K562 (cell line): ENCODE data around the gene LRRC30. TPM values are rescaled to one million over a fixed set of nuclear protein-coding genes. Genes with fewer than 3 reads are reported as not detected.
A peak's percentile ranks its signal among the peaks of the same experiment; 100 is the strongest.

Source experiments
- ATAC-seq: fragments of 200-7000 bp; cut with Tn5 transposase; 3 replicates; pipeline ENCODE4 v1.9.1; 2020; ENCODE audit warnings: moderate library complexity
- BruUV-seq: library from RNA; stranded (reverse); fragments of 400-500 nt; replicated peaks from 2 replicates; lab custom pipeline; 2021; lab: Mats Ljungman, UMichigan
- CTCF ChIA-PET: fragments of 300-600 bp; formaldehyde crosslinking; extraction: SDS; loops from one replicate; lab custom pipeline; 2021; ENCODE audit warnings: low intra/inter-chr PET ratio; lab: Yijun Ruan, JAX
- POLR2A ChIA-PET: fragments of 300-600, 350-650 bp; sonication (Branson Sonifier 250); formaldehyde crosslinking; extraction: SDS; loops from one replicate; lab custom pipeline; 2021; ENCODE audit warnings: antibody characterized with exemption, inconsistent platforms; lab: Yijun Ruan, JAX
- DNase-seq, 4 experiments: peaks; one replicate each; pipeline versions ENCODE4 v3.0.0 to v3.0.0-alpha.2; 2011 to 2018; ENCODE audit warnings: low spot score in 3 of 4, mixed read lengths in 3 of 4; ENCODE audit errors: extremely low read depth in 1 of 4
- FAIRE-seq: peaks from 2 replicates; lab custom pipeline; 2011; peaks lifted over from hg19 to GRCh38; lab: Jason Lieb, UNC
- H2AFZ ChIP-seq: 2 replicates; pipeline ENCODE4 v1.6.0; 2011; ENCODE audit warnings: low read depth, low read length, control low read depth, inconsistent platforms
- H3K27ac ChIP-seq: fragments of 200-600 bp; 3 replicates; pipeline ENCODE4 v1.8.0; 2011; ENCODE audit warnings: low read depth, mild to moderate bottlenecking, control low read depth, inconsistent platforms, low read length, moderate library complexity, mixed read lengths; ENCODE audit errors: extremely low read depth
- H3K27me3 ChIP-seq, 2 experiments: fragments of 300-600 bp in 1 of 2; 2 replicates in 1 of 2; 3 replicates in 1 of 2; pipeline versions ENCODE4 v1.6.0 to v1.8.0; 2011; ENCODE audit warnings: inconsistent platforms in 2 of 2, low read length in 2 of 2, mild to moderate bottlenecking in 1 of 2, mixed read lengths in 1 of 2, moderate library complexity in 1 of 2; ENCODE audit not compliant: control insufficient read depth in 2 of 2, insufficient read depth in 2 of 2
- H3K36me3 ChIP-seq: fragments of 300-600 bp; 3 replicates; pipeline ENCODE4 v1.8.0; 2011; ENCODE audit warnings: mild to moderate bottlenecking, low read length, inconsistent platforms; ENCODE audit not compliant: control insufficient read depth, insufficient read depth
- H3K4me1 ChIP-seq, 2 experiments: fragments of 200-600 bp in 1 of 2; replicated peaks in 1 of 2; 2 replicates in 1 of 2; 3 replicates in 1 of 2; pipeline versions ENCODE4 v1.5.1 to v1.8.0; 2011; ENCODE audit warnings: inconsistent platforms in 2 of 2, low read length in 2 of 2, mild to moderate bottlenecking in 1 of 2, mixed read lengths in 1 of 2, moderate library complexity in 1 of 2; ENCODE audit not compliant: control insufficient read depth in 2 of 2, insufficient read depth in 2 of 2
- H3K4me2 ChIP-seq: 2 replicates; pipeline ENCODE4 v1.6.1; 2011; ENCODE audit warnings: low read length, control low read depth, inconsistent platforms, mixed read lengths; ENCODE audit not compliant: insufficient read depth
- H3K4me3 ChIP-seq: fragments of 200-600 bp; sonication (generic), shearing (Covaris generic); 2 replicates; pipeline ENCODE4 v1.5.1; 2016; ENCODE audit warnings: control low read depth, inconsistent platforms
- H3K79me2 ChIP-seq: fragments of 200-600 bp; 3 replicates; pipeline ENCODE4 v1.8.0; 2011; ENCODE audit warnings: low read length, inconsistent platforms; ENCODE audit not compliant: control insufficient read depth, insufficient read depth
- H3K9ac ChIP-seq, 2 experiments: 2 replicates each; pipeline versions ENCODE4 v1.6.0 to v1.6.1; 2011; ENCODE audit warnings: low read depth in 2 of 2, low read length in 2 of 2, control low read depth in 1 of 2, inconsistent platforms in 1 of 2, mild to moderate bottlenecking in 1 of 2, mixed read lengths in 1 of 2; ENCODE audit not compliant: insufficient read depth in 1 of 2
- H3K9me1 ChIP-seq: one replicate; pipeline ENCODE4 v1.6.0; 2011; ENCODE audit warnings: inconsistent platforms, mild to moderate bottlenecking, low read length, moderate library complexity; ENCODE audit not compliant: control insufficient read depth, insufficient read depth
- H3K9me3 ChIP-seq: replicated peaks from 2 replicates; pipeline ENCODE4 v1.5.1; 2011; ENCODE audit warnings: low read depth, low read length, inconsistent platforms; ENCODE audit not compliant: control insufficient read depth, insufficient read depth
- H4K20me1 ChIP-seq: replicated peaks from 2 replicates; pipeline ENCODE4 v1.6.1; 2011; ENCODE audit warnings: low read length, inconsistent platforms, mixed read lengths; ENCODE audit not compliant: control insufficient read depth, insufficient read depth
- HIVEP1 ChIP-seq: fragments of 250-450 bp; sonication (Bioruptor Pico); IDR thresholded peaks from 2 replicates; pipeline ENCODE4 v1.4.0; 2020; ENCODE audit warnings: mild to moderate bottlenecking
- NCOA1 ChIP-seq: fragments of 450-650 bp; IDR thresholded peaks from 2 replicates; pipeline ENCODE4 v1.6.1; 2016; ENCODE audit warnings: low read depth
- NFIX ChIP-seq: fragments of 250-450 bp; sonication (Bioruptor Pico); IDR thresholded peaks from 2 replicates; pipeline ENCODE4 v1.4.0; 2020; ENCODE audit warnings: low read depth, mild to moderate bottlenecking, moderate library complexity
- NFYB ChIP-seq: IDR thresholded peaks from 2 replicates; pipeline ENCODE4 v1.6.1; 2011; ENCODE audit warnings: mild to moderate bottlenecking, moderate library complexity; ENCODE audit not compliant: insufficient read length; ENCODE audit errors: extremely low read depth
- WGBS: fragments of 100-300 bp; shearing (Covaris generic); methylation state at CpG from one replicate; pipeline ENCODE4 v1.1.6; 2016; ENCODE audit warnings: low coverage, mixed read lengths; ENCODE audit not compliant: insufficient coverage; ENCODE audit errors: missing lambda C conversion rate; 5-methylcytosine and 5-hydroxymethylcytosine counted together
- in situ Hi-C: fragments of 300-500 bp; cut with MboI; formaldehyde crosslinking; loops from 4 replicates; pipeline ENCODE4 v1.15.0; 2018; ENCODE audit warnings: inconsistent platforms, mixed read lengths
- intact Hi-C: fragments of 100-400 bp; cut with micrococcal nuclease; formaldehyde crosslinking; loops from 2 replicates; pipeline ENCODE4 v1.14.2; 2022
- polyA plus RNA-seq, 8 experiments: library from polyadenylated mRNA; depleted of rRNA in 4 of 8; stranded (reverse) in 5 of 8; unstranded in 3 of 8; fragments of >200 nt; fragmentation: Nextera tagmentation in 2 of 8; fragmentation: Illumina TruSeq in 1 of 8; extraction: Ambion mirVana in 2 of 8; extraction: Trizol in 1 of 8; gene quantifications; 2 replicates each; pipeline versions ENCODE4 v1.2.1 to v1.2.3, GENCODE V29; 2011 to 2014; ENCODE audit warnings: inconsistent platforms in 1 of 8, missing spikeins in 1 of 8
- total RNA-seq, 7 experiments: library from RNA; depleted of rRNA in 6 of 7; stranded (reverse); fragments of >200 nt in 6 of 7; fragmentation: Illumina TruSeq in 2 of 7; extraction: Trizol in 2 of 7; gene quantifications; 2 replicates each; pipeline versions ENCODE4 v1.2.1 to v1.2.3, GENCODE V29; 2011 to 2021; ENCODE audit warnings: low replicate concordance in 1 of 7
- TF ChIP-seq, protein P1 (sequence below): sonication (generic); formaldehyde crosslinking; IDR thresholded peaks from 2 replicates; pipeline ENCODE4 v1.8.0; 2022; ENCODE audit warnings: missing genetic modification reagents, mild to moderate bottlenecking, borderline replicate concordance
- TF ChIP-seq, protein P2 (sequence below): sonication (generic); formaldehyde crosslinking; IDR thresholded peaks from 2 replicates; pipeline ENCODE4 v1.8.1; 2022; ENCODE audit warnings: missing genetic modification reagents
- TF ChIP-seq, protein P3 (sequence below): fragments of 450-650 bp; IDR thresholded peaks from 2 replicates; pipeline ENCODE4 v1.6.1; 2017; ENCODE audit warnings: antibody characterized with exemption

The LRRC30 gene
- total and polyA plus RNA-seq, 9 of the 15 experiments (the other 6 are each of a cell fraction or from before 2014, with no cell fraction given): not detected

DNA sequence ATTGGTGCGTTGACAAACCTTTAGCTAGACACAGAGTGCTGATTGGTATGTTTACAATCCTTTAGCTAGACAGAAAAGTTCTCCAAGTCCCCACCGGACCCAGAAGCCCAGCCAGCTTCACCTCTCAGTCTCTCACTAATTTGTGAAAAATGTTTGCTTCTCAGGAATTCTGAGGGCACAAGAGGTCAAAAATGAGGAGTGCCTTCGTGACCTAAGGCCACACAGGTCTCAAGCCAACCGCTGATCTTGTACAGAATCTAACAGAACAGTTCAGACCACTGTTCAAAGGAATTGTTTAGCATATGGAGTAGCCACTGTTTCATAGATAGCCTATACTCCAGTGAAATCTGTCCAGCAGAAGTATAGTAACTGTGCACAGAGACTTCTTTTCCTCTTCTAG lies 29.8 kb upstream of the LRRC30 start:
- Histone ChIP-seq H3K27me3 (peaks cover under 1 to 6% of the 10 kb centered on the region in 2 experiments; a peak in 2 of 5 replicates), H3K9ac (no peak overlapping the region), H3K9me3 (no peaks in the 10 kb centered on the region), H3K36me3 (no peaks in the 10 kb centered on the region), H3K79me2 (no peaks in the 10 kb centered on the region), H2AFZ (no peak overlapping the region), H4K20me1 (no peaks in the 10 kb centered on the region), H3K27ac (no peak overlapping the region), H3K4me1 (no peaks in the 10 kb centered on the region), H3K4me2 (no peak overlapping the region), H3K9me1 (no peaks in the 10 kb centered on the region), H3K4me3 (no peak overlapping the region)
- in situ Hi-C loops: no loop called here
- DNase-seq (no peak), FAIRE-seq (no peak), ATAC-seq (no peak)
- no TSS peak for BruUV-seq
- CTCF ChIA-PET: no interaction called here
- WGBS: 2% methylated on average over 4 of the region's 4 CpGs
- POLR2A ChIA-PET: interaction anchor here (1.1 kb wide), 1 partner anchor 10 kb away, joined by 5 read pairs; no protein-coding TSS in a partner anchor
- TF ChIP-seq NFIX (no peak), NFYB (peak; percentile 36)
- intact Hi-C loops: no loop called here

DNA sequence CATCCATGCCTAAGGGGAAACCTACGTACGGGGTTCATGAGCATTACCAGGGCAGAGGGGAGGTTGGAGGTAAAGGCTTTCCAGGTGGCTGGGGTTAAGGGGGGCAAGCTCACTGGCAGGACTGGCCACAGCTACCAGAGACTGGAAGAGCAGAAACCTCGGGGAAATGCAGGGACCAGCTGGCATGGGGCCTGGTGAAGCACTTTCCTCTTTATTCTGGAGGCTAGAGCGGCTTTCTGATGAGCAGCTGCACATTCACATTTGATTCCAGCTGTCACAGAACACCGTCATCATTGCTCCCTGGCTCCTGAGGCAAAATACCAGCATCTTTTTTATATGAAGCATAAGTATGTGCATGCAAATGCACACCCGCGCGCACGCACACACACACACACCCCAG lies 28.7 kb upstream of the LRRC30 start:
- H3K9me1 ChIP-seq: no peaks in the 10 kb centered on the region
- in situ Hi-C loops: no loop called here
- WGBS: 15% methylated on average over 9 of the region's 9 CpGs
- FAIRE-seq: no peak
- no peaks in the 10 kb centered on the region for H4K20me1 ChIP-seq
- POLR2A ChIA-PET: interaction anchor here (0.7 to 1.1 kb wide), 2 partner anchors 11 to 312 kb away, joined by 3 to 5 read pairs; no protein-coding TSS in a partner anchor
- H3K79me2 ChIP-seq: no peaks in the 10 kb centered on the region
- TF ChIP-seq NCOA1 (no peak), HIVEP1 (CRISPR knock-in tag) (no peak)
- TF ChIP-seq, protein P1, sequence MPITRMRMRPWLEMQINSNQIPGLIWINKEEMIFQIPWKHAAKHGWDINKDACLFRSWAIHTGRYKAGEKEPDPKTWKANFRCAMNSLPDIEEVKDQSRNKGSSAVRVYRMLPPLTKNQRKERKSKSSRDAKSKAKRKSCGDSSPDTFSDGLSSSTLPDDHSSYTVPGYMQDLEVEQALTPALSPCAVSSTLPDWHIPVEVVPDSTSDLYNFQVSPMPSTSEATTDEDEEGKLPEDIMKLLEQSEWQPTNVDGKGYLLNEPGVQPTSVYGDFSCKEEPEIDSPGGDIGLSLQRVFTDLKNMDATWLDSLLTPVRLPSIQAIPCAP (CRISPR knock-in tag): no peak
- TF ChIP-seq, protein P2, sequence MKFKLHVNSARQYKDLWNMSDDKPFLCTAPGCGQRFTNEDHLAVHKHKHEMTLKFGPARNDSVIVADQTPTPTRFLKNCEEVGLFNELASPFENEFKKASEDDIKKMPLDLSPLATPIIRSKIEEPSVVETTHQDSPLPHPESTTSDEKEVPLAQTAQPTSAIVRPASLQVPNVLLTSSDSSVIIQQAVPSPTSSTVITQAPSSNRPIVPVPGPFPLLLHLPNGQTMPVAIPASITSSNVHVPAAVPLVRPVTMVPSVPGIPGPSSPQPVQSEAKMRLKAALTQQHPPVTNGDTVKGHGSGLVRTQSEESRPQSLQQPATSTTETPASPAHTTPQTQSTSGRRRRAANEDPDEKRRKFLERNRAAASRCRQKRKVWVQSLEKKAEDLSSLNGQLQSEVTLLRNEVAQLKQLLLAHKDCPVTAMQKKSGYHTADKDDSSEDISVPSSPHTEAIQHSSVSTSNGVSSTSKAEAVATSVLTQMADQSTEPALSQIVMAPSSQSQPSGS: no peak
- TF ChIP-seq, protein P3, sequence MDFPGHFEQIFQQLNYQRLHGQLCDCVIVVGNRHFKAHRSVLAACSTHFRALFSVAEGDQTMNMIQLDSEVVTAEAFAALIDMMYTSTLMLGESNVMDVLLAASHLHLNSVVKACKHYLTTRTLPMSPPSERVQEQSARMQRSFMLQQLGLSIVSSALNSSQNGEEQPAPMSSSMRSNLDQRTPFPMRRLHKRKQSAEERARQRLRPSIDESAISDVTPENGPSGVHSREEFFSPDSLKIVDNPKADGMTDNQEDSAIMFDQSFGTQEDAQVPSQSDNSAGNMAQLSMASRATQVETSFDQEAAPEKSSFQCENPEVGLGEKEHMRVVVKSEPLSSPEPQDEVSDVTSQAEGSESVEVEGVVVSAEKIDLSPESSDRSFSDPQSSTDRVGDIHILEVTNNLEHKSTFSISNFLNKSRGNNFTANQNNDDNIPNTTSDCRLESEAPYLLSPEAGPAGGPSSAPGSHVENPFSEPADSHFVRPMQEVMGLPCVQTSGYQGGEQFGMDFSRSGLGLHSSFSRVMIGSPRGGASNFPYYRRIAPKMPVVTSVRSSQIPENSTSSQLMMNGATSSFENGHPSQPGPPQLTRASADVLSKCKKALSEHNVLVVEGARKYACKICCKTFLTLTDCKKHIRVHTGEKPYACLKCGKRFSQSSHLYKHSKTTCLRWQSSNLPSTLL: no peak
- CTCF ChIA-PET: no interaction called here
- no peaks in the 10 kb centered on the region for H3K4me1 ChIP-seq
- H3K27me3 ChIP-seq: peaks cover 4 to 8% of the 10 kb centered on the region in 2 experiments; a peak in 3 of 5 replicates
- intact Hi-C loops: no loop called here
- no peaks in the 10 kb centered on the region for H3K9me3 ChIP-seq
- no peaks in the 10 kb centered on the region for H3K36me3 ChIP-seq
- no peak for ATAC-seq
- no TSS peak for BruUV-seq
- no peak overlapping the region for H3K4me2 ChIP-seq
- H3K27ac ChIP-seq: no peak overlapping the region
- no peak overlapping the region for H2AFZ ChIP-seq
- H3K4me3 ChIP-seq: no peak overlapping the region
- no peak overlapping the region for H3K9ac ChIP-seq
- DNase-seq: no peak
